HL-60 (cell line): ENCODE measurements around the gene USP20.

Experiments
- DNase-seq, 2 experiments: peaks; one replicate each; pipeline ENCODE4 v3.0.0-alpha.2; 2010 to 2020; ENCODE audit warnings: low read depth in 1 of 2, low spot score in 1 of 2
- H3K27ac ChIP-seq: fragments of 250-450 bp; sonication (Bioruptor Pico); replicated peaks from 2 replicates; pipeline ENCODE4 v1.5.1; 2020; ENCODE audit warnings: mild to moderate bottlenecking, moderate library complexity
- H3K27me3 ChIP-seq: fragments of 250-450 bp; sonication (Bioruptor Pico); 2 replicates; pipeline ENCODE4 v1.5.1; 2021; ENCODE audit warnings: mild to moderate bottlenecking, moderate library complexity; ENCODE audit not compliant: insufficient read depth, poor library complexity, severe bottlenecking
- H3K4me3 ChIP-seq: replicated peaks from 2 replicates; pipeline ENCODE4 v1.5.1; 2011; ENCODE audit warnings: mild to moderate bottlenecking, control low read depth, low read length; ENCODE audit not compliant: insufficient read depth
- GABPA ChIP-seq: IDR thresholded peaks from 2 replicates; pipeline ENCODE4 v1.6.1; 2012; ENCODE audit warnings: low read depth
- POLR2AphosphoS5 ChIP-seq: IDR thresholded peaks from 2 replicates; pipeline ENCODE4 v1.6.1; 2012; ENCODE audit warnings: low read depth
- SPI1 ChIP-seq: IDR thresholded peaks from 2 replicates; pipeline ENCODE4 v1.6.1; 2012; ENCODE audit warnings: low read depth, mild to moderate bottlenecking, borderline replicate concordance
- TF ChIP-seq, protein P1 (sequence below): IDR thresholded peaks from 2 replicates; pipeline ENCODE4 v1.6.1; 2012; ENCODE audit warnings: low read depth; ENCODE audit not compliant: insufficient replicate concordance
- TF ChIP-seq, protein P2 (sequence below): IDR thresholded peaks from one replicate; pipeline ENCODE4 v1.5.1; 2011; ENCODE audit warnings: low read length, control low read depth, inconsistent platforms; ENCODE audit not compliant: insufficient read depth

Gene USP20

DNA sequence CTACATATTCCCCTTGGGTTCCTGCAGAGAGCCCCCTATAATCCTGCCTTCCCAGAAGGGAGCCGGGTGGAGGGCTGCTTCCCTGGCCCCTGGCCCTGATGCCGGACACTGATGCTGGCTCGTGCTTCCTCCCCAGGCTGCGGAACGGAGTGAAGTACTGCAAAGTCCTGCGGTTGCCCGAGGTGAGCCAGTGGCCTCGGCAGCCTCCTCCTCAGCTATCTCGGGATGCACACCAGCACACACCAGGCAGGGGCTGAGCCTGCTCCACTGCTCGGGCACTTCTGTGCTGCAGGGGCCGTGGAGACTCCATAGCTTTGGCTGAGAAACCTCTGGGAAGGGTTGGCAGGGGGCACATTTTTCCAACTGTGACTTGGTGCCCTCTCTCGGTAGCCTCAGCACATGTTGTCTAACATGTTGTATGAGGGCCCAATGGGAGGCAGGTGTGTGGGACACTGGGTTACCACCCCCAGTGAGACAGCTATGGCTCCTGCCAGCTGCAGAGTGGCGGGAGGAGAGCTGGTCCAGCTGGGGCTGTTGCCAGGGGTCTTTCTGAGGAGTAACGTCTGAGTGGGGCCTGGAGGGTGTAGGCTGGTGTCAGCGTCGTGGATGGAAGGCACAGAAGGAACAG lies 38.4 kb downstream of the USP20 start:
- H3K27me3 ChIP-seq: no peaks in the 10 kb centered on the region
- TF ChIP-seq, protein P1, sequence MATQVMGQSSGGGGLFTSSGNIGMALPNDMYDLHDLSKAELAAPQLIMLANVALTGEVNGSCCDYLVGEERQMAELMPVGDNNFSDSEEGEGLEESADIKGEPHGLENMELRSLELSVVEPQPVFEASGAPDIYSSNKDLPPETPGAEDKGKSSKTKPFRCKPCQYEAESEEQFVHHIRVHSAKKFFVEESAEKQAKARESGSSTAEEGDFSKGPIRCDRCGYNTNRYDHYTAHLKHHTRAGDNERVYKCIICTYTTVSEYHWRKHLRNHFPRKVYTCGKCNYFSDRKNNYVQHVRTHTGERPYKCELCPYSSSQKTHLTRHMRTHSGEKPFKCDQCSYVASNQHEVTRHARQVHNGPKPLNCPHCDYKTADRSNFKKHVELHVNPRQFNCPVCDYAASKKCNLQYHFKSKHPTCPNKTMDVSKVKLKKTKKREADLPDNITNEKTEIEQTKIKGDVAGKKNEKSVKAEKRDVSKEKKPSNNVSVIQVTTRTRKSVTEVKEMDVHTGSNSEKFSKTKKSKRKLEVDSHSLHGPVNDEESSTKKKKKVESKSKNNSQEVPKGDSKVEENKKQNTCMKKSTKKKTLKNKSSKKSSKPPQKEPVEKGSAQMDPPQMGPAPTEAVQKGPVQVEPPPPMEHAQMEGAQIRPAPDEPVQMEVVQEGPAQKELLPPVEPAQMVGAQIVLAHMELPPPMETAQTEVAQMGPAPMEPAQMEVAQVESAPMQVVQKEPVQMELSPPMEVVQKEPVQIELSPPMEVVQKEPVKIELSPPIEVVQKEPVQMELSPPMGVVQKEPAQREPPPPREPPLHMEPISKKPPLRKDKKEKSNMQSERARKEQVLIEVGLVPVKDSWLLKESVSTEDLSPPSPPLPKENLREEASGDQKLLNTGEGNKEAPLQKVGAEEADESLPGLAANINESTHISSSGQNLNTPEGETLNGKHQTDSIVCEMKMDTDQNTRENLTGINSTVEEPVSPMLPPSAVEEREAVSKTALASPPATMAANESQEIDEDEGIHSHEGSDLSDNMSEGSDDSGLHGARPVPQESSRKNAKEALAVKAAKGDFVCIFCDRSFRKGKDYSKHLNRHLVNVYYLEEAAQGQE: no peak
- TF ChIP-seq SPI1: no peak
- no peak for TF ChIP-seq POLR2AphosphoS5
- no peak for DNase-seq
- no peak overlapping the region for H3K4me3 ChIP-seq
- H3K27ac ChIP-seq: no peak overlapping the region

DNA sequence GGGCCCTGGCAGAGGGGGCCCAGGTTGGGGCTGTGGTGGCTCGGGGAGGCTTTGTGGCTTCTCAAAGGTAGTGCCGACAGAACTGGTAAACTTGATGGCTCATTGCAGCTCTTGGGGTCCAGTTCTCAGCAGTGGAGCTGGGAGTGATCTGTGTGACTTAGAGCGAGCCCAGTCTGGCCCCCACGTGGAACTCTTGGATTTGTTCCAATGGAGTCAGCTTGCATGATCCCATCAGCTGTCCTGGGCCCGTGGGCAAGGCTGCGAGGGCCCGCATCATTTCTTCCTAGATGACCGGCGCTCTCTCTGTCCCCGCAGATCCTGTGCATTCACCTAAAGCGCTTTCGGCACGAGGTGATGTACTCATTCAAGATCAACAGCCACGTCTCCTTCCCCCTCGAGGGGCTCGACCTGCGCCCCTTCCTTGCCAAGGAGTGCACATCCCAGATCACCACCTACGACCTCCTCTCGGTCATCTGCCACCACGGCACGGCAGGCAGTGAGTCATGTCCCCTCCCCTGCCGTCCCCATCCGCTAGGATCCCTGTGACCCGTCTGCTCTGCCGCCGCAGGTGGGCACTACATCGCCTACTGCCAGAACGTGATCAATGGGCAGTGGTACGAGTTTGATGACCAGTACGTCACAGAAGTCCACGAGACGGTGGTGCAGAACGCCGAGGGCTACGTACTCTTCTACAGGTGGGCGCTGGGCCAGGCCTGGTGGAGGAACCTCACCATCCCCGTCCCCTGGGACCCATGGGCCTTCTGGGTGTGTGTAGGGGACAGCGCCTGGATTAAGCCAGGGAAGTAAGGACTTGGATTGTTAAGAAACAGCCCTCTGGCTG lies 39.2 kb downstream of the USP20 start:
- no peak overlapping the region for H3K27ac ChIP-seq
- no peaks in the 10 kb centered on the region for H3K27me3 ChIP-seq
- TF ChIP-seq SPI1 (no peak), POLR2AphosphoS5 (no peak), GABPA (no peak)
- TF ChIP-seq, protein P2, sequence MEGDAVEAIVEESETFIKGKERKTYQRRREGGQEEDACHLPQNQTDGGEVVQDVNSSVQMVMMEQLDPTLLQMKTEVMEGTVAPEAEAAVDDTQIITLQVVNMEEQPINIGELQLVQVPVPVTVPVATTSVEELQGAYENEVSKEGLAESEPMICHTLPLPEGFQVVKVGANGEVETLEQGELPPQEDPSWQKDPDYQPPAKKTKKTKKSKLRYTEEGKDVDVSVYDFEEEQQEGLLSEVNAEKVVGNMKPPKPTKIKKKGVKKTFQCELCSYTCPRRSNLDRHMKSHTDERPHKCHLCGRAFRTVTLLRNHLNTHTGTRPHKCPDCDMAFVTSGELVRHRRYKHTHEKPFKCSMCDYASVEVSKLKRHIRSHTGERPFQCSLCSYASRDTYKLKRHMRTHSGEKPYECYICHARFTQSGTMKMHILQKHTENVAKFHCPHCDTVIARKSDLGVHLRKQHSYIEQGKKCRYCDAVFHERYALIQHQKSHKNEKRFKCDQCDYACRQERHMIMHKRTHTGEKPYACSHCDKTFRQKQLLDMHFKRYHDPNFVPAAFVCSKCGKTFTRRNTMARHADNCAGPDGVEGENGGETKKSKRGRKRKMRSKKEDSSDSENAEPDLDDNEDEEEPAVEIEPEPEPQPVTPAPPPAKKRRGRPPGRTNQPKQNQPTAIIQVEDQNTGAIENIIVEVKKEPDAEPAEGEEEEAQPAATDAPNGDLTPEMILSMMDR: no peak
- TF ChIP-seq, protein P1: no peak
- H3K4me3 ChIP-seq: no peak overlapping the region
- DNase-seq: no peak

DNA sequence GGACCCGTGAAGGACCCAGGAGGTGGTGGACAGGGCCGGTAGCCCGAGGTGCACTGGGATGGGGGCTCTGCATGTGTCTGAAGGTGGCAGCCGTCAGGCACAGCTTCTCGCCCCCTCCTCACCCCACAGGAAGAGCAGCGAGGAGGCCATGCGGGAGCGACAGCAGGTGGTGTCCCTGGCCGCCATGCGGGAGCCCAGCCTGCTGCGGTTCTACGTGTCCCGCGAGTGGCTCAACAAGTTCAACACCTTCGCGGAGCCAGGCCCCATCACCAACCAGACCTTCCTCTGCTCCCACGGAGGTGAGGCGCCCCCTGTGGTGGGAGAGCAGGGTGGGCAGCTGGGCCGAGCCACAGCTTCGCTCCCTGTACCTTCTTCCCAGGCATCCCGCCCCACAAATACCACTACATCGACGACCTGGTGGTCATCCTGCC lies 39.9 kb downstream of the USP20 start:
- H3K27ac ChIP-seq: no peak overlapping the region
- TF ChIP-seq, protein P1: no peak
- no peak for TF ChIP-seq GABPA

More for the DNA sequence above, 39.9 kb downstream of the USP20 start:
- Histone ChIP-seq H3K27me3 (no peaks in the 10 kb centered on the region), H3K4me3 (no peak overlapping the region)
- no peak for DNase-seq
